GM13976 (cell line): Measurements from ENCODE around the gene TRIM42.

ENCODE experiments used
- DNase-seq: peaks from one replicate; pipeline ENCODE4 v3.0.0; 2012; ENCODE audit warnings: low spot score
- CTCF ChIP-seq: IDR thresholded peaks from 2 replicates; pipeline ENCODE4 v1.5.1; 2012; ENCODE audit warnings: borderline replicate concordance, mild to moderate bottlenecking; ENCODE audit not compliant: insufficient read depth; ENCODE audit errors: extremely low read depth, missing control alignments, control extremely low read depth
- in situ Hi-C: fragments of 300-500 bp; cut with MboI; formaldehyde crosslinking; loops from one replicate; pipeline ENCODE4 v1.12.0; 2022; ENCODE audit warnings: low sequenced_read_pairs, mixed read lengths, inconsistent platforms; ENCODE audit not compliant: unreplicated experiment

TRIM42 gene

GRCh38 chr3:140712301-140712700 lies 34.4 kb downstream of the TRIM42 start:
- no peak for TF ChIP-seq CTCF
- in situ Hi-C loops = no loop called here
- DNase-seq = no peak

- no peak for DNase-seq
- TF ChIP-seq CTCF = no peak
- in situ Hi-C loops = no loop called here
Observed at GRCh38 chr3:140715035-140715434, 37.2 kb downstream of the TRIM42 start.

- DNase-seq = no peak
- in situ Hi-C loops = no loop called here
- no peak for TF ChIP-seq CTCF
Observed at GRCh38 chr3:140717921-140718320, 40.1 kb downstream of the TRIM42 start.

- in situ Hi-C loops = no loop called here
- no peak for DNase-seq
- TF ChIP-seq CTCF = no peak
Observed at GRCh38 chr3:140719841-140720614, 42.2 kb downstream of the TRIM42 start.

- DNase-seq = no peak
- in situ Hi-C loops = no loop called here
- no peak for TF ChIP-seq CTCF
Observed at GRCh38 chr3:140723576-140723975, 45.7 kb downstream of the TRIM42 start.

GRCh38 chr3:140724856-140725812 lies 47.3 kb downstream of the TRIM42 start:
- in situ Hi-C loops = loop anchor here (25.0 kb wide), 1 partner anchor 588 kb away; no protein-coding TSS in a partner anchor
- no peak for DNase-seq
- no peak for TF ChIP-seq CTCF
